Measurements from ENCODE around the gene KRTAP5-8.
"Not testable (repeated sequence)": the region's sequence is repeated elsewhere in the genome, so short reads cannot be mapped to it uniquely, and the experiment has no call there.

The KRTAP5-8 gene

DNA sequence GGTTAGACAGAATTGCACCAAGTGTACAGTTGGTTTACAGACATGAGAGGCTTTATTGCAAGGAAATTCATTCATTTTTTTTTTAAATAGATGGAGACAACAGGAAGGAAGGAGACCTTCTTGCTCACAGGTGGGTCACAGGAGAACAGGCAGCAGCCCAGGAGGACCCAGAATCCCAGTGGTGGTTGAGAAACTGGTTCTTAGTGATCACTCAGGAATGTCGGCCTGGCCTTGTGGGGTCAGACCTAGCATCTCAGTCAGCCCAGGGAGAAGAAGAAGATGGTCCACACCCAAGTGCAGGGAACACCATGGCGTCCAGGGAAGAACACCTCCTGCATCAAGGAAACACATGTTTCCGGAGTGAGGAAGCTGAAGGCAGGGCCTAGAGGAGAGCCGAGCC is 44.0 kb downstream of the KRTAP5-8 start:
- TF ChIP-seq, protein P1, sequence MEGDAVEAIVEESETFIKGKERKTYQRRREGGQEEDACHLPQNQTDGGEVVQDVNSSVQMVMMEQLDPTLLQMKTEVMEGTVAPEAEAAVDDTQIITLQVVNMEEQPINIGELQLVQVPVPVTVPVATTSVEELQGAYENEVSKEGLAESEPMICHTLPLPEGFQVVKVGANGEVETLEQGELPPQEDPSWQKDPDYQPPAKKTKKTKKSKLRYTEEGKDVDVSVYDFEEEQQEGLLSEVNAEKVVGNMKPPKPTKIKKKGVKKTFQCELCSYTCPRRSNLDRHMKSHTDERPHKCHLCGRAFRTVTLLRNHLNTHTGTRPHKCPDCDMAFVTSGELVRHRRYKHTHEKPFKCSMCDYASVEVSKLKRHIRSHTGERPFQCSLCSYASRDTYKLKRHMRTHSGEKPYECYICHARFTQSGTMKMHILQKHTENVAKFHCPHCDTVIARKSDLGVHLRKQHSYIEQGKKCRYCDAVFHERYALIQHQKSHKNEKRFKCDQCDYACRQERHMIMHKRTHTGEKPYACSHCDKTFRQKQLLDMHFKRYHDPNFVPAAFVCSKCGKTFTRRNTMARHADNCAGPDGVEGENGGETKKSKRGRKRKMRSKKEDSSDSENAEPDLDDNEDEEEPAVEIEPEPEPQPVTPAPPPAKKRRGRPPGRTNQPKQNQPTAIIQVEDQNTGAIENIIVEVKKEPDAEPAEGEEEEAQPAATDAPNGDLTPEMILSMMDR (IDR thresholded peaks at IDR 0.05; ENCODE audit: extremely low read depth, missing control alignments), result no peak
- DNase-seq (ENCODE audit: low spot score), result no peak

GRCh38 chr11:71582309-71582895 is 44.6 kb downstream of the KRTAP5-8 start, which contains the start of gene KRTAP5-11:
TSS of gene KRTAP5-11 (minus strand) at chr11:71582875. CDS start at chr11:71582837, 38 bp downstream.
- TF ChIP-seq, protein P1 (IDR thresholded peaks at IDR 0.05; ENCODE audit: extremely low read depth, missing control alignments), result no peak
- no peak for DNase-seq (ENCODE audit: low spot score)

DNA sequence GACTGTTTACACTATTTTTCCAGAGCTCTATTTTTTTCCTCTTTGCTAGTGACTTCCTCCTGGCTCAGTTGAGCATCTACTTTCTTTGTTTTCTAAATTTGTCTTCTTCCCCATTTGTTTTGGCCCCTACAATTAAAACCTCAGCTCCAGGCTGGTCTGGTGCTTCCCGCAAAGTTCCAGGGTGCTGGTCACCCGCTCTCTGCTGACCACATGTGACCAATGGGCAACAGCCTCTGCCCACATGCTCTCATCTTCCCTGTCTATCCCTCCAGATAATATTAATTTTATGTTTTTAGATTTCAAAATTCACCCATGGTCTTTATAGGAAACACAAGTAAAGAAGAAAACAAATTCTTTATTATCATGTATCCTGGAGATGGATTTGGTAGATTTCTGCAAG is 45.1 kb downstream of the KRTAP5-8 start:
- peak; percentile 1 for DNase-seq (ENCODE audit: low spot score)

GRCh38 chr11:71585673-71586072 is 47.8 kb downstream of the KRTAP5-8 start:
- not testable (repeated sequence) for DNase-seq (ENCODE audit: low spot score)

GRCh38 chr11:71588314-71588713 is 50.5 kb downstream of the KRTAP5-8 start:
- DNase-seq (ENCODE audit: low spot score), result not testable (repeated sequence)
